Endometrial microvascular endothelial cells (primary cell): ENCODE results near the gene PREB. TPM values are rescaled to one million over a fixed set of nuclear protein-coding genes. Genes with fewer than 3 reads are reported as not detected.

Experiments
- in situ Hi-C: cut with HindIII; loops from 2 replicates; pipeline ENCODE4 v1.10.0; 2017; ENCODE audit warnings: low sequenced_read_pairs, low pct_unique_long_range_greater_than_20kb; ENCODE audit errors: inconsistent ontology term
- total RNA-seq: library from RNA; depleted of rRNA; stranded (reverse); fragments of >200 nt; gene quantifications from one replicate; pipeline ENCODE4 v1.2.3, GENCODE V29; 2015; ENCODE audit errors: inconsistent ontology term

Gene PREB
- total RNA-seq, 1 donor from 2014 or later = 59.5 TPM

DNA sequence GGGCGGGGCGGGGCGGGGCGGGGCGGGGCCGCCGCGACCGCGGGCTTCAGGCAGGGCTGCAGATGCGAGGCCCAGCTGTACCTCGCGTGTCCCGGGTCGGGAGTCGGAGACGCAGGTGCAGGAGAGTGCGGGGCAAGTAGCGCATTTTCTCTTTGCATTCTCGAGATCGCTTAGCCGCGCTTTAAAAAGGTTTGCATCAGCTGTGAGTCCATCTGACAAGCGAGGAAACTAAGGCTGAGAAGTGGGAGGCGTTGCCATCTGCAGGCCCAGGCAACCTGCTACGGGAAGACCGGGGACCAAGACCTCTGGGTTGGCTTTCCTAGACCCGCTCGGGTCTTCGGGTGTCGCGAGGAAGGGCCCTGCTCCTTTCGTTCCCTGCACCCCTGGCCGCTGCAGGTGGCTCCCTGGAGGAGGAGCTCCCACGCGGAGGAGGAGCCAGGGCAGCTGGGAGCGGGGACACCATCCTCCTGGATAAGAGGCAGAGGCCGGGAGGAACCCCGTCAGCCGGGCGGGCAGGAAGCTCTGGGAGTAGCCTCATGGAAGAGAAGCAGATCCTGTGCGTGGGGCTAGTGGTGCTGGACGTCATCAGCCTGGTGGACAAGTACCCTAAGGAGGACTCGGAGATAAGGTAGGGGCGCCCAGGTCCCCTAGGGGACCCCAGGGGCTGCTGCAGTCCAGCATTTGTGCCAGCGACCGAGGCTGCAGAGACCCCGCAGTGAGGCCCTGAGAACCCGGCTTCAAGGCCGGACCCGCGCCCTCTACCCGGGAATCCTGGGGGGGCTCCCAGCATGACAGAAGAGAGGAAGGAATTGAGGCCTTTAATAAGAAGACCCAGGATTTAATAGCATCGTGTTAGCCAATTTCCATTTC is 47.5 kb downstream of the PREB start, which contains the start of gene KHK:
KHK (plus strand) TSS at position 49 of the 870 bp plus-strand sequence; CDS start at position 537, 488 bp downstream.
- in situ Hi-C loops = no loop called here

DNA sequence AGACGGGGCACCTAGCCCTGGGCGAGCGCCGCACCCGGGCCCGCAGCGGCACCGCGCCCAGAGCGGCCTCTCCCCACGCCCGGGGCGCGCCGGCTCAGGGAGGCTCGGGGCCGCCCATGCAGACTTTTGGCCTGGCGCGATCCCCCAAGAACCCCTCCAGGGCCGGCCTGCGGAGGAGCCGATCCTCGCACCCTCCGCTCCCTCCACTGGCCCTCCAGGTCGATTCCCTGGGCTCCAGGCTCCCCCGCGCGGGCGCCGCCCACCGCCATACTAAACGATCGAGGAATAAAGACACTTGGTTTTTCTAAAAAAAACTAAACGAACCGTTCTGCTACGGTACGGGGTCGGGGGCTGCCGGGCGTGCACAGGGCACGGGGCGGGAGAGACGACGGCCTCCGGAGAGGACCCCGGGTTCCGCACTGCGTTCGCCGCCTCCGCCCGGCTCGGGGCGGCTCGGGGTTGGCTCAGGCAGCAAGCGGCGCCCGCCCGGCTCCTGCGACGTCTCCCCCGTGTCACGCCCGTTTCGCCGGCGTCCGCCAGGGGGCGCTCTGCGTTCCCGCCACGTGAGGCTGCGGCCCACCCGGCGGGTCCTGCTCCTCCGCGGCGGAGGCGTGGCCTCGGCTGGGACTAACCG is 48.2 kb downstream of the PREB start:
- in situ Hi-C loops = no loop called here

DNA sequence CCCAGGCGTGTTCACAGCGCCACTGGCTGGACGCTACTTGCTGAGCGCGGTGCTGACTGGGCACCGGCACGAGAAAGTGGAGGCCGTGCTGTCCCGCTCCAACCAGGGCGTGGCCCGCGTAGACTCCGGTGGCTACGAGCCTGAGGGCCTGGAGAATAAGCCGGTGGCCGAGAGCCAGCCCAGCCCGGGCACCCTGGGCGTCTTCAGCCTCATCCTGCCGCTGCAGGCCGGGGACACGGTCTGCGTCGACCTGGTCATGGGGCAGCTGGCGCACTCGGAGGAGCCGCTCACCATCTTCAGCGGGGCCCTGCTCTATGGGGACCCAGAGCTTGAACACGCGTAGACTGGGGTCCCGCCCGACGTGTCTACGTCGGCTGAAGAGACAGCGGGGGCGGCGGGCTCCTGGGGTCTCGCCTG is 48.8 kb downstream of the PREB start:
- in situ Hi-C loops = no loop called here

DNA sequence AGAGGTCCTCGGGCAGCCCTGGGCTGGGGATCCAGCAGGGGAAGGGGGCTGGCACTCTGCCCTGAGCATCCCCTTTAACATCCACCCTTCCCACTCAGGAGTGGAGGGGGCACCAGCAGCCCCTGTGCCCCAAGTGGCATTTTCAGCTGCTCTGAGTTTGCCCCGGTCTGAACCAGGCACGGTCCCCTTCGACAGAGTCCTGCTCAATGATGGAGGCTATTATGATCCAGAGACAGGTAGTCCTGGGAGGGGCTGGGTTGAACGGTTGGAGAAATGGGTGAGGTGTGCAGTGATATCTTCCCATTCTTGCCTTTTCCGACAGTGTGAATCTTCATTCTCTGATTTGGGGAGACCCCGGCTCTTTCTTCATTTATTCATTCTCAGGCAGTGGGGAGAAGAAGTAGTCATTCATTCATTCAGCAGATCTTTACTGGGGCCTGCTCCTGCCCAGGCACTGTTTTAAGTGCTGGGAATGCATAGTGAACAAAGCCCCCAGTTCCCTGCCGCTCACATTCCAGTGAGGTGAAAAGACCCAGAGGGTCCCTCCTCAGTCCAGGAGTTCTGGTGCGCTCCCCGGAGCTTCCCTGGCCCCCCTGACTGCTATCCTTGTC is 49.3 kb downstream of the PREB start:
- in situ Hi-C loops = no loop called here

DNA sequence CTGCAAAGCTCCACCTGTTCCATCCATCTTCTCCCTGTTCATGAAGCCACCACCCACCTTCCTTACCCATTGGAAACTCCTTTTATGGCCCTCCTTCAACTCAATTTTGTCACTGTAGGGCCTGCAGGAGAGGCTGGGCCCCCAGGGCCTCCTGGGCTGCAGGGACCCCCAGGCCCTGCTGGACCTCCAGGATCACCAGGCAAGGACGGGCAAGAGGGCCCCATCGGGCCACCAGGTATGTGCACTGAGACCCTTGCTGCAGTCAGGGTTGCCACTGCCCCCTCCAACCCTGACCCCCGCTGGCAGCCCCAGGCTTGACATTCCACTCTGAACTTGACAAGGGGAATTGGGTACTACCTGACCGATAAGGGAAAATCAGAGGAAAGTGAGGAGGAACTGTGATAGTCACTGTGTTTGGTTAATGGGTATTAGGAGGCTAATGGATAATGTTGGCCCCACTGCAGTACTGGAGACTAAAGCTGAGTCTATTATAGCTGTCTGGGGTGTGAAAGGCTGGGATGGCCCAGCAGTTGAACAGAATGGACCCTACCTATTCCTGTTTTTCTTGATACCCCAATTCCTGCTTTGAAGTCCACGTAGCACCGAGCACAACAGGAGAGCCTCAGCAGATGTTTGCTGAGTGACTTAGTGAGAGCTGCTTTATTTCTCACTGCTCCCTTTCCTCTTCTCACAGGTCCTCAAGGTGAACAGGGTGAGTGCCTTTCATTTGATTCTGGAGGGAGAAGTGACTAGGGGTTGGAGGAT is 50.0 kb downstream of the PREB start:
- in situ Hi-C loops = no loop called here

DNA sequence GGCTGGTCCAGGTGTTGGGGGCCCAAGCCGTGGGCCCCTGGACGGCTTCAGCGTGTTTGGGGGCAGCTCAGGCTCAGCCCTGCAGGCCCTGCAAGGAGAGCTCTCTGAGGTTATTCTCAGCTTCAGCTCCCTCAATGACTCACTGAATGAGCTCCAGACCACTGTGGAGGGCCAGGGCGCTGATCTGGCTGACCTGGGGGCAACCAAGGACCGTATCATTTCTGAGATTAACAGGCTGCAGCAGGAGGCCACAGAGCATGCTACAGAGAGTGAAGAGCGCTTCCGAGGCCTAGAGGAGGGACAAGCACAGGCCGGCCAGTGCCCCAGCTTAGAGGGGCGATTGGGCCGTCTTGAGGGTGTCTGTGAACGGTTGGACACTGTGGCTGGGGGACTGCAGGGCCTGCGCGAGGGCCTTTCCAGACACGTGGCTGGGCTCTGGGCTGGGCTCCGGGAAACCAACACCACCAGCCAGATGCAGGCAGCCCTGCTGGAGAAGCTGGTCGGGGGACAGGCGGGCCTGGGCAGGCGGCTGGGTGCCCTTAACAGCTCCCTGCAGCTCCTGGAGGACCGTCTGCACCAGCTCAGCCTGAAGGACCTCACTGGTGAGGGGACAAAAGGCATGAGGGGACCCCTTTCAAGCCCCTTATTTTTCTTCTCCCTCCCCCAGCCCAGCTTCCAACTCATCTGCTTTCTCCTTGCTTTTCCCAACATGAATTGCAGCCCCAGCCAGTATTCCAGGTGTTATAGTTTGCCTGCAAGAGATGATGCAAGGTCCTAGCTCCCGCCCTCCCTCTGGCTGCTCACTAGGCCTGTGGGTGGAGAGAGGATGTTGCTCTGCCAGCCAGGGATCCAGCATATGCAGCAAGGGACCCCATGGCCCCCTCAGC is 50.8 kb downstream of the PREB start:
- in situ Hi-C loops = no loop called here

DNA sequence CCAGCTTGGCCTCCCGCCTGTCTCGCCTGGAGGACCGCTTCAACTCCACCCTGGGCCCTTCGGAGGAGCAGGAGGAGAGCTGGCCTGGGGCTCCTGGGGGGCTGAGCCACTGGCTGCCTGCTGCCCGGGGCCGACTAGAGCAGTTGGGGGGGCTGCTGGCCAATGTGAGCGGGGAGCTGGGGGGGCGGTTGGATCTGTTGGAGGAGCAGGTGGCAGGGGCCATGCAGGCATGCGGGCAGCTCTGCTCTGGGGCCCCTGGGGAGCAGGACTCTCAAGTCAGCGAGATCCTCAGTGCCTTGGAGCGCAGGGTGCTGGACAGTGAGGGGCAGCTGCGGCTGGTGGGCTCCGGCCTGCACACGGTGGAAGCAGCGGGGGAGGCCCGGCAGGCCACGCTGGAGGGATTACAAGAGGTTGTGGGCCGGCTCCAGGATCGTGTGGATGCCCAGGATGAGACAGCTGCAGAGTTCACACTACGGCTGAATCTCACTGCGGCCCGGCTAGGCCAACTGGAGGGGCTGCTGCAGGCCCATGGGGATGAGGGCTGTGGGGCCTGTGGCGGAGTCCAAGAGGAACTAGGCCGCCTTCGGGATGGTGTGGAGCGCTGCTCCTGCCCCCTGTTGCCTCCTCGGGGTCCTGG is 51.5 kb downstream of the PREB start:
- in situ Hi-C loops = no loop called here

DNA sequence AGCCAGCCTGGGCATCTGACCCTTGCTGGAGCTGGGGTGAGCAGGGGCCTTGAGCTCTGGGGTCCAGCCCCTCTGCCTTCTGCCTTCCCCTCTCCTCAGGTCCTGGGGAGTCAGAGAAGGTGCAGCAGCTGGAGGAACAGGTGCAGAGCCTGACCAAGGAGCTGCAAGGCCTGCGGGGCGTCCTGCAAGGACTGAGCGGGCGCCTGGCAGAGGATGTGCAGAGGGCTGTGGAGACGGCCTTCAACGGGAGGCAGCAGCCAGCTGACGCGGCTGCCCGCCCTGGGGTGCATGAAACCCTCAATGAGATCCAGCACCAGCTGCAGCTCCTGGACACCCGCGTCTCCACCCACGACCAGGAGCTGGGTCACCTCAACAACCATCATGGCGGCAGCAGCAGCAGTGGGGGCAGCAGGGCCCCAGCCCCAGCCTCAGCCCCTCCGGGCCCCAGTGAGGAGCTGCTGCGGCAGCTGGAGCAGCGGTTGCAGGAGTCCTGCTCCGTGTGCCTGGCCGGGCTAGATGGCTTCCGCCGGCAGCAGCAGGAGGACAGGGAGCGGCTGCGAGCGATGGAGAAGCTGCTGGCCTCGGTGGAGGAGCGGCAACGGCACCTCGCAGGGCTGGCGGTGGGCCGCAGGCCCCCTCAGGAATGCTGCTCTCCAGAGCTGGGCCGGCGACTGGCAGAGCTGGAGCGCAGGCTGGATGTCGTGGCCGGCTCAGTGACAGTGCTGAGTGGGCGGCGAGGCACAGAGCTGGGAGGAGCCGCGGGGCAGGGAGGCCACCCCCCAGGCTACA is 52.3 kb downstream of the PREB start:
- in situ Hi-C loops = no loop called here

Other genes starting within 250 kb of the PREB start
- 2.6 TPM for gene MAPRE3, start 164.0 kb downstream of the PREB start, total RNA-seq
- 50.4 TPM for gene TMEM214, start 101.7 kb downstream of the PREB start, total RNA-seq
- gene AGBL5, start 83.0 kb downstream of the PREB start, total RNA-seq = 13.2 TPM
- gene OST4, start 63.0 kb downstream of the PREB start, total RNA-seq = 378 TPM
- gene EMILIN1, start 56.0 kb downstream of the PREB start, total RNA-seq = 1.5 TPM
- gene KHK, start 47.9 kb downstream of the PREB start, total RNA-seq = 4.6 TPM
- gene CGREF1, start 15.5 kb downstream of the PREB start, total RNA-seq = not detected
- gene ABHD1, start 10.8 kb downstream of the PREB start, total RNA-seq = not detected
- gene PRR30, start 4.8 kb upstream of the PREB start, total RNA-seq = not detected
- not detected for gene TCF23, start 14.4 kb upstream of the PREB start, total RNA-seq
- 134 TPM for gene ATRAID, start 77.4 kb upstream of the PREB start, total RNA-seq
- gene SLC5A6, start 77.6 kb upstream of the PREB start, total RNA-seq = 80.6 TPM
- gene CAD, start 82.7 kb upstream of the PREB start, total RNA-seq = 82.7 TPM
- gene SLC30A3, start 128.4 kb upstream of the PREB start, total RNA-seq = 8.2 TPM
- not detected for gene DNAJC5G, start 140.8 kb upstream of the PREB start, total RNA-seq
- 0.56 TPM for gene TRIM54, start 147.8 kb upstream of the PREB start, total RNA-seq
- gene UCN, start 173.8 kb upstream of the PREB start, total RNA-seq = not detected
- 115 TPM for gene MPV17, start 188.5 kb upstream of the PREB start, total RNA-seq
- 43.2 TPM for gene GTF3C2, start 222.1 kb upstream of the PREB start, total RNA-seq
- 63.6 TPM for gene EIF2B4, start 235.7 kb upstream of the PREB start, total RNA-seq
- 163 TPM for gene SNX17, start 236.0 kb upstream of the PREB start, total RNA-seq
- gene ZNF513, start 246.1 kb upstream of the PREB start, total RNA-seq = 4.4 TPM